Spleen (tissue), 13 donors: ENCODE results near the gene ANG. TPM values are rescaled to one million over a fixed set of nuclear protein-coding genes. Genes with fewer than 3 reads are reported as not detected.
"Not testable (repeated sequence)": the region's sequence is repeated elsewhere in the genome, so short reads cannot be mapped to it uniquely, and the experiment has no call there.

Experiments used
- DNase-seq: peaks from one replicate; pipeline ENCODE4 v3.0.0-alpha.2; 2020
- H3K27ac ChIP-seq, 8 donors: fragments of 200-600 bp; sonication (generic) in 7 of 8; 1 replicate in 4 of 8; 2 replicates in 4 of 8; pipeline versions ENCODE4 v1.5.0 to v1.8.0; 2016 to 2021; ENCODE audit warnings: inconsistent platforms in 4 of 8, mild to moderate bottlenecking in 4 of 8, moderate library complexity in 1 of 8
- H3K27me3 ChIP-seq, 7 donors: fragments of 200-600 bp; sonication (generic) in 6 of 7; replicated peaks in 1 of 7; 1 replicate in 4 of 7; 2 replicates in 3 of 7; pipeline versions ENCODE4 v1.5.0 to v1.8.0; 2016 to 2021; ENCODE audit warnings: inconsistent platforms in 3 of 7, mild to moderate bottlenecking in 1 of 7
- H3K36me3 ChIP-seq, 6 donors: fragments of 200-600 bp; sonication (generic) in 5 of 6; 1 replicate in 4 of 6; 2 replicates in 2 of 6; pipeline versions ENCODE4 v1.5.0 to v1.8.0; 2016 to 2021; ENCODE audit warnings: inconsistent platforms in 2 of 6
- H3K4me1 ChIP-seq, 6 donors: fragments of 200-600 bp; sonication (generic) in 5 of 6; 1 replicate in 3 of 6; 2 replicates in 3 of 6; pipeline versions ENCODE4 v1.5.0 to v1.8.0; 2016 to 2021; ENCODE audit warnings: inconsistent platforms in 3 of 6
- H3K4me3 ChIP-seq, 8 donors: fragments of 200-600 bp; sonication (generic) in 7 of 8; 1 replicate in 4 of 8; 2 replicates in 4 of 8; pipeline versions ENCODE4 v1.5.0 to v1.8.0; 2016 to 2021; ENCODE audit warnings: inconsistent platforms in 4 of 8, mild to moderate bottlenecking in 4 of 8, moderate library complexity in 2 of 8
- H3K9me3 ChIP-seq, 8 donors: fragments of 200-600 bp; sonication (generic) in 7 of 8; 1 replicate in 4 of 8; 2 replicates in 4 of 8; pipeline versions ENCODE4 v1.5.0 to v1.8.0; 2016 to 2021; ENCODE audit warnings: inconsistent platforms in 4 of 8
- POLR2A ChIP-seq, 3 donors: fragments of 450-650 bp; IDR thresholded peaks; one replicate each; pipeline ENCODE4 v1.5.1; 2017; ENCODE audit warnings: antibody characterized with exemption in 3 of 3, mild to moderate bottlenecking in 1 of 3
- POLR2AphosphoS5 ChIP-seq, 3 donors: sonication (generic); formaldehyde crosslinking; IDR thresholded peaks; one replicate each; pipeline ENCODE4 v1.5.1; 2017; ENCODE audit warnings: antibody characterized with exemption in 3 of 3
- WGBS, 5 donors: extraction: QIAGEN DNeasy Blood & Tissue Kit in 3 of 5; methylation state at CpG; one replicate each; pipeline versions ENCODE4 v1.1.5 to v1.1.7; 2013 to 2018; 5-methylcytosine and 5-hydroxymethylcytosine counted together
- intact Hi-C: fragments of 100-400 bp; cut with DNase I; formaldehyde crosslinking; loops from one replicate; pipeline ENCODE4 v1.15.0; 2023; ENCODE audit warnings: low total_unique reads
- long read RNA-seq, 2 donors: transcript quantifications; one replicate each; lab custom pipeline, GENCODE V29; 2026
- polyA plus RNA-seq, 3 donors: library from polyadenylated mRNA; stranded (reverse); fragments of 200-250 nt; gene quantifications; one replicate each; pipeline ENCODE4 v1.2.1, GENCODE V29; 2013
- total RNA-seq, 7 donors: library from RNA; depleted of rRNA in 3 of 7; stranded (reverse); fragments of >200 nt in 3 of 7; fragmentation: NEBNext Ultra II Directional in 4 of 7; extraction: Animal tissue kit (Norgen Biotek cat#: 25700) in 4 of 7; gene quantifications; one replicate each; pipeline versions ENCODE4 v1.1.0 to v1.2.1, GENCODE V29; 2016 to 2021
- TF ChIP-seq, protein P1 (sequence below), 11 experiments: fragments of 200-600 bp in 7 of 11; fragments of 450-650 bp in 4 of 11; sonication (generic) in 4 of 11; IDR thresholded peaks in 8 of 11; conservative IDR thresholded peaks in 3 of 11; 1 replicate in 7 of 11; 2 replicates in 4 of 11; pipeline versions ENCODE4 v1.4.0 to v1.8.0; 2016 to 2021; ENCODE audit warnings: antibody characterized with exemption in 11 of 11, inconsistent platforms in 4 of 11, mild to moderate bottlenecking in 1 of 11
- donor health status: healthy with polysubstance abuse.
- donor health status: DM: no; HTN: no; CAD: no; lungs with moderate emphysema.
- donor health status: DM: no; HTN: no; CAD: no.
- donor health status: Bipolar disorder and iron deficiency.
- donor health status: healthy.
- donor health status: DM: no; HTN: no; CAD: no.
- donor health status: DM: yes; HTN: yes; CAD: no.

The ANG gene
- 10 to 100 TPM in 1 of 7 donors, 1 to 10 TPM in 6; 1.6 to 10.2 (median 4.8) TPM for total RNA-seq
- 1 to 10 TPM; 3.1 to 7.2 (median 3.9) TPM for polyA plus RNA-seq
- long read RNA-seq, donor 1, partial matches to known transcripts, result 0 of 1 reads
- long read RNA-seq, donor 1, other reads (novel, unspliced or antisense), result 0 of 1 reads
- long read RNA-seq, donor 2, partial matches to known transcripts, result 0 of 1 reads
- long read RNA-seq, donor 2, other reads (novel, unspliced or antisense), result 0 of 1 reads

DNA sequence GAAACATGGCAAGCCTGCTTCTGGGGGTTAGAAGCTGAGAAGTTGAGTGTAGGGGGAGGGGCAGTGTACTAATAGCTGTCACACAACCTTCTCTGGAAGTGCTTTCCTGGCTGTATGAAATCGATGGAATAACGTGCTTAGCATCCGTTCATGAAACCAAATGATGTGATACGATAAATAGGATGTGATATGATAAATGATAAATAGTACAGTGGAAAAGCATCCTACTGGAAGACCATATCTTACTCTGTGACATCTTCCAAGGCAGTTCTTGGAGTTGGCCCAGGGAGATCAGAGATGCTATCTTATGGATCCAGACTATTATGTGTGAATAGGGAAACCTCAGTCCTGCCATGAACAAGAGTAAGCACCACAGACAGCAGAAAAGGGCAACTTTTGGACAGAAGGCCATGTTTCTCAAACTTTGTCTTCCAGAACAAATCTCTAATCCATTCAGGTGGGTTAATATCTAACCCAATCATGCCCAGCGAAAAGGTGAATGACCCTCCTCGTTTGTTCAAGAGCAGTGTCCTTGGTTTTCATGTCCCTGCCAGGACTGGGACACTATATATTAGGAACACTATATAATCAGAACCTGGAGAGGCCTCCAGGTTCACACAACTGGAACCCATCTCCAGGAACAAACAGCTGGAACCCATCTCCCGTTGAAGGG lies at the start of gene ANG:
TSS of gene ANG (plus strand) at position 598 of the 673 bp plus-strand sequence. CDS start 4,801 bp downstream, outside the sequence.
- no peak for DNase-seq
- Histone ChIP-seq H3K36me3 (no peaks in the 10 kb centered on the region), H3K27ac (no peak within 1 kb of the TSS), H3K9me3 (no peaks in the 10 kb centered on the region), H3K27me3 (no peaks in the 10 kb centered on the region), H3K4me1 (peaks cover 0 to 34% (median 23%) of the 10 kb centered on the region in 6 donors), H3K4me3 (no peak within 1 kb of the TSS)
- intact Hi-C loops, result loop anchor here (5.0 to 10.0 kb wide), 2 partner anchors 76 to 214 kb away; no protein-coding TSS in a partner anchor
- TF ChIP-seq, protein P1, sequence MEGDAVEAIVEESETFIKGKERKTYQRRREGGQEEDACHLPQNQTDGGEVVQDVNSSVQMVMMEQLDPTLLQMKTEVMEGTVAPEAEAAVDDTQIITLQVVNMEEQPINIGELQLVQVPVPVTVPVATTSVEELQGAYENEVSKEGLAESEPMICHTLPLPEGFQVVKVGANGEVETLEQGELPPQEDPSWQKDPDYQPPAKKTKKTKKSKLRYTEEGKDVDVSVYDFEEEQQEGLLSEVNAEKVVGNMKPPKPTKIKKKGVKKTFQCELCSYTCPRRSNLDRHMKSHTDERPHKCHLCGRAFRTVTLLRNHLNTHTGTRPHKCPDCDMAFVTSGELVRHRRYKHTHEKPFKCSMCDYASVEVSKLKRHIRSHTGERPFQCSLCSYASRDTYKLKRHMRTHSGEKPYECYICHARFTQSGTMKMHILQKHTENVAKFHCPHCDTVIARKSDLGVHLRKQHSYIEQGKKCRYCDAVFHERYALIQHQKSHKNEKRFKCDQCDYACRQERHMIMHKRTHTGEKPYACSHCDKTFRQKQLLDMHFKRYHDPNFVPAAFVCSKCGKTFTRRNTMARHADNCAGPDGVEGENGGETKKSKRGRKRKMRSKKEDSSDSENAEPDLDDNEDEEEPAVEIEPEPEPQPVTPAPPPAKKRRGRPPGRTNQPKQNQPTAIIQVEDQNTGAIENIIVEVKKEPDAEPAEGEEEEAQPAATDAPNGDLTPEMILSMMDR (IDR thresholded peaks at IDR 0.05 in 8 of 11, conservative IDR thresholded peaks at IDR 0.05 in 3 of 11), result no peak
- TF ChIP-seq POLR2A (IDR thresholded peaks at IDR 0.05) (no peak), POLR2AphosphoS5 (IDR thresholded peaks at IDR 0.05) (no peak)
- WGBS, 5 donors, result 76 to 89% (median 81%) methylated on average over 7 of the region's 7 CpGs

DNA sequence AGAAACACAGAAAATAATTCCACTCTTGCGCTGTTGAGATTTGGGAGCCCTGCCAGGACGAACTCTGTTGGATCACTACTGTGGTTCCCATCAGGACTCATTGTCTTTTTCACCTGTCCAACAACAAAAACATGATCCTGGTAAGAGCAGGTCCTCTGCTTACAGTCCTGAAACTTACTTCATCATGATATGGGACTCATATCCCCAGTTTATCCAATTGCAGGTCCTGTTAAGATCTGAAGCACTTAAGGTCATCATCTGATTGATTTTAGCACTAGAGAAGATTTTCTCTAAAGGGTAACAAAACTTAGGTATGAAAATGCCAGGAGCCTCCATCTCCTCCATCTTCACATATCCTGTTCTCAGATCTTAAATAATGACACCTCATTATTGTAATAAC lies 47.0 kb upstream of the ANG start, which contains the start of gene OR6S1:
TSS of gene OR6S1 (minus strand) at position 101 of the 400 bp plus-strand sequence. CDS start at position 101, 0 bp downstream.
- DNase-seq, result no peak
- H3K27ac ChIP-seq, result no peak within 1 kb of the TSS
- 82 to 97% (median 91%) methylated on average over 2 of the region's 2 CpGs for WGBS, 5 donors
- TF ChIP-seq POLR2A (IDR thresholded peaks at IDR 0.05) (no peak), POLR2AphosphoS5 (IDR thresholded peaks at IDR 0.05) (no peak)
- TF ChIP-seq, protein P1 (IDR thresholded peaks at IDR 0.05 in 8 of 11, conservative IDR thresholded peaks at IDR 0.05 in 3 of 11), result no peak
- no peaks in the 10 kb centered on the region for H3K9me3 ChIP-seq
- no peaks in the 10 kb centered on the region for H3K4me1 ChIP-seq
- H3K4me3 ChIP-seq, result no peak within 1 kb of the TSS
- peaks cover 0 to 28% (median 0%) of the 10 kb centered on the region in 7 donors for H3K27me3 ChIP-seq
- no peaks in the 10 kb centered on the region for H3K36me3 ChIP-seq
- intact Hi-C loops, result no loop called here

DNA sequence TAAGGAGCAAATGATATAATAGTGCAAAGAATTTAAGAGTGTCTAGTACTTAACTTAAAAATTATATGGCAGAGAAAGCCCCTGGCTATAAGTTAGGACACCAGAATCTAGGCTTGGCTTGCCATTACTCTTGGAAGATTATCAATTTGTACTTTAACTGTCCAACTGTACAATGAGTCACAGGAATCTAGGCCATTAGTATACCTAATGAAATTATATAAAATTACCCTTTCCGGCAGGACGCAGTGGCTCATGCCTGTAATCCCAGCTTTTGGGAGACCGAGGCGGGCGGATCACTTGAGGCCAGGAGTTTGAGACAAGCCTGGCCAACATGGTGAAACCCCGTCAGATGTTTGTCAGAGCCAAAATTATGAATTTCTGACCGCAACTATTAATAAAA lies 46.4 kb upstream of the ANG start:
- no peaks in the 10 kb centered on the region for H3K4me1 ChIP-seq
- H3K9me3 ChIP-seq, result no peaks in the 10 kb centered on the region
- peaks cover 0 to 25% (median 0%) of the 10 kb centered on the region in 7 donors for H3K27me3 ChIP-seq
- no peak for DNase-seq
- WGBS, 5 donors, result 90 to 94% (median 92%) methylated on average over 7 of the region's 7 CpGs
- no peak for TF ChIP-seq POLR2AphosphoS5 (IDR thresholded peaks at IDR 0.05)
- TF ChIP-seq, protein P1 (IDR thresholded peaks at IDR 0.05 in 8 of 11, conservative IDR thresholded peaks at IDR 0.05 in 3 of 11), result no peak
- no peak for TF ChIP-seq POLR2A (IDR thresholded peaks at IDR 0.05)
- no peaks in the 10 kb centered on the region for H3K36me3 ChIP-seq
- H3K4me3 ChIP-seq, result no peak overlapping the region
- H3K27ac ChIP-seq, result no peak overlapping the region
- intact Hi-C loops, result no loop called here

DNA sequence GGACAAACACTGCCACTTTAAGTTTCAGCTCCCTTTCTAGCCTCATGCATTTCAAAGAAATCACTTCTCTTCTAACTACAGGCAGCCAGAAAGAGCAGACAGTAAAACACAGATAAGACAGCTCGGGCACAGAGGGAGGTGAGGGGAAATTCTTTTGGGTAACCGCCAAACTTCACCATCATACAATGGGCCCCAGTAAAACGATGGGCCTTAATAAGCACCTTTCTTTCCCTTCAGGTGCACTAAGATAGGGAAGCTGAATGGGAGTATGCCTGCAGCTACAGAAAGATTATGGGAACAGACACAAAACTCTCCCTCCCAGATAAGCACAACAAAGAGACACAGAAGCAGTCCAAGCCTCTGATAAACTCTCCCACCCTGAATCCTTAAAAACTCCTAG lies 45.8 kb upstream of the ANG start:
- H3K4me1 ChIP-seq, H3K36me3 ChIP-seq, intact Hi-C loops, H3K4me3 ChIP-seq, H3K9me3 ChIP-seq, H3K27ac ChIP-seq, DNase-seq: not testable (repeated sequence)
- 35 to 62% (median 42%) methylated on average over 3 of the region's 3 CpGs for WGBS, 5 donors
- H3K27me3 ChIP-seq, result peaks cover 0 to 25% (median 0%) of the 10 kb centered on the region in 7 donors
